ENCODE results near the gene TFEB.

TFEB gene

DNA sequence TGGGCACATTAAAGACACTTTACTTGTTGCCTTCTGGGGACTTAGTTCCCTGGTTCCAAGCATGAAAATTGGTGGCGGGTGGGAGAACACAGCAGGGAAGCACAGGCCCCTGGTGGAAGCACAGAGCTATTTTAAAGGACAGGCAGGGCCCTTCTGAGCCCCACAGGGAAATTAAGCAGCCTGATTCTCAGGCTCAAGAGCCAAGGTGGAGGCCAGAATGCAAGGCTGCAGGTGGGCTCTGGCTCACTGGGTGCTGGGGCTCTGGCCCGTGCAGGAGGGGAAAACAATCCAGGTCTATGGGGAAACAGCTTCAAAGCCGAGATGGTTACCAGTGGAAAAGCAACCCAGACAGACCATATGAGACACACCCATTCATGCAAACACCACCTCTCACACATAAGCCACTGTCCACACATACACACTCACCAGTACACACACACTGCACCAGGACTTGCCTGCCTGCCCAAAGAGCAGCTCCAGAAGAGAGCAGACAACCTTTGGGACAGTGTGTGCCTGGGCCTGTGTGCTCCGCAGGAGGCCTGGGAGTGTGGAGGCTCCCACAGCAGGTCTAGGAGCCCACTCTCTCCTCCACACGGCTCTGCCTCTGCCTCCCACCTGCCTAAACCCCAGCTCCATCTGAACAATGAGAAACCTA, 30.6 kb downstream of the TFEB start:
- DNase-seq, result no peak

DNA sequence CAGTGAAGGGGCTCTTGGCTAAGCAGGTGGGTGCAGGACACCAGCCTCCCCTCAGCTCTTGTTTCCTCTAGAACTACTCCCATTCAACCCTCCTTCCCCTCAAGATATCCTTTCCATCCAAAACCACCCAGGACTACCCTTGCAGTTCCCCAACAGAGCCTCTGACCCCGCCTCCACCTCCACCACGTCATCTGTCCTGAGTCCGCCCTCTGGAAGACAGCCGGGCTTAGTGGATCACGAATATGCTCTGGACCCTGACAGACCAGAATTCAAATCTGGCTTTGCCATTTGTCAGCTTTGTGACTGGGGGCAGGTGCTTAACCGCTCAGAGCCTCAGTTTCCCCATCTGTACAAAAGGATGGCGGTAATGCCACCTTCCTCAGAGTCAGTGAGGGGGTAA, 31.4 kb downstream of the TFEB start:
- no peak for DNase-seq

DNA sequence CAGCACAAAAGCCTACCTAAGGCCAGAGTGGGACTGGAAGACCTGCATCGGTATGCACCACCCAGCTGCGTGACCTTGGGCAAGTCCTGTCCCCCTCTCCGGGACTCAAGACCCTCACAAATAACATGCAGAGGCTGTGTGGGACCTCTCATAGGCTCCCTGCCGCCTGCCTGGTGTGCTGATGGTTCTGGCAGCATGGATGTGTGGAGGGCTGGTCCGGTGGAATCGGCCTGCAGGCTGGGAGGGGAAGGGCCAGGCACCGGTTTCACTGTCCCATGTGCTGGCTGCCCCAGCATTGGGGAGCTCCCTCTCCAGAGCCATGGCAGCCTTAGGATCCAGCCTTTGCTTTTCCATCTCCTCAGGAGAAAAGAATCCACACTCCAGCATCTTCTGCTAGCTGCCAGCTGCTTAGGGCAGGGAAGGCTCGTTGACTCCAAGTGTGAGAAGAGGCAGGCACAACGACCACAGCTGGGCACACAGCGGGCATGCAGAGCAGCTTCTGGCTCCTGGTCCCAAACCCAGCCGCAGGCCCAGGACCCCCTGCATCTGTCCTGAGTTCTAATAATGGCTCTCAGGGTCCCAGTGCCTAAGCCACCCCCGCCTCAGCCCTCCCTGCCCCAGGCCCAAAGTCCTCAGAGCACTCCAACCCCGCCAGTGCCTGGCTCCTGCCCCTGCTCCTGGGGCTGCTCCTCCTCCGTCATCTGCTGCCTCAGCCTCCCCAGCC, 32.5 kb downstream of the TFEB start:
- DNase-seq, result no peak

DNA sequence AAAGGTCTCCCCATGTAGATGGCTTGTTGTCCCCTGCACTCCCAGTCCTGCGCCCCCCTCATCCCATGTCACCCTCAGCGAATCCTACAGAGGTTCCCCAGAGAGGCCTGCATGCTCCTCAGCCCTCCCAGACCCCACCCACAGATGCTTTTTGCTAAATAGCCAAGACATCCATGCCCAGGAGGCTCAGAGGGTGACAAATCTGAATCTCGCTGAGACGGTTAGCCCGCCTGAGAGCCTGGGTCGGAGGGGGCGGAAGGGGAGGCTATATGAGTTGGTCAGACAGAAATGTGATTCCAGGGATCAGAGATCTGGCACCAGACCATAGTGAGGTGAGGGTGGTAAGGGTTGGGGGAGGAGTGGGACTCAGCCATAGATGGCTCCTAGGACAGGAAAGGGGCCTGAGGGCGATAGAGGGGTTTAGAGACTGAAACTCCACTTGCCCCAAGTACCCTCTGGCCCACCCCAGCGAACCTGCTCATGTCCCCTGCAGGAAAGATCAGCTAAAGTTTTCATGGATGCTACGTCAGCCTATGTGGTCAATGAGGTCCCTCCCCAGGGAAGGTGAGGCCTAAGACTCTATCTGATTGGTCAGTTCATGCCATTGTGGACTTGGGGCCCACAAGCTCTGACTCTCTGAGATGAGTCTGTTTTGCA, 33.2 kb downstream of the TFEB start:
- DNase-seq, result no peak

DNA sequence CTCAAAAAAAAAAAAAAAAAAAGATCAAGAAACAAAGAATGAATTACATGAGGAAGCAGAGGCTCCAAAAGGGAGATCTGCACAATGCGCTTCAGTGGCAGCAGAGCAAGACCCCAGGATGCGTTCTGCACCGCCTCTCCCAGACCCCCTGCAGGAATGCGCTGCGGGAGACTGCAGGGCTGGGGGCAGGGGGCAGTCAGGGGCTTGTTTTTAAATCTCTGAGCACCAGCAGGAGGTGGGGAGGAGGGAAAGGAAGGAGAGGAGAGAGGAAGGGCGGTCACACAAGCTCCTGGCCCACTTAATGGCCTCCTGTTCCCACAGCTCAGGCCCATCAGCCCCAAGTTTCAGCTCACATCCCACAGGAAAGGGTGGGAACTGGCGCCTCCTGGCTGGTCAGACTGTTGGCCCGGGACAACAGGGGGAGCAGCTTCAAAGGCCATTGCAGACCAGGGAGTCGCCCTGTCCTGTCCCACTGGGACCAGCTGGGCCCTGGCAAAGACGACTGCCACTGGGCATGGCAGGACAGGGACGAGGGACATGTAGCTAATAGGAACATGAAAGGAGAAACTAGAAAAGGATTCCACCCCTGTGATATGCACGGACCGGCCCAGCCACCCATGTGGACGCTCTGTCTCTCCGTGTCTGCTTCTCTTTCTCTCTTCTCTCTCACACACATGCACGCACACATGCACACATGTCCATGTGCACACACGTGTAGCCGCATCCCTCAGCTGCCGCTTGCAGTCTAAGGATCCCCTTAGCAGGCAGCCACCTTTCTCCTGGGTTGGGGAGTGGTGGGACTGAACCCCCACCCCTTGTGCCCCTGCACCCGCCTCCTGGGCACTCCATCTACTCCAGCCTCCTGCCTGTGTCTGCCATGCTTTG, 34.7 kb downstream of the TFEB start:
- no peak for DNase-seq

DNA sequence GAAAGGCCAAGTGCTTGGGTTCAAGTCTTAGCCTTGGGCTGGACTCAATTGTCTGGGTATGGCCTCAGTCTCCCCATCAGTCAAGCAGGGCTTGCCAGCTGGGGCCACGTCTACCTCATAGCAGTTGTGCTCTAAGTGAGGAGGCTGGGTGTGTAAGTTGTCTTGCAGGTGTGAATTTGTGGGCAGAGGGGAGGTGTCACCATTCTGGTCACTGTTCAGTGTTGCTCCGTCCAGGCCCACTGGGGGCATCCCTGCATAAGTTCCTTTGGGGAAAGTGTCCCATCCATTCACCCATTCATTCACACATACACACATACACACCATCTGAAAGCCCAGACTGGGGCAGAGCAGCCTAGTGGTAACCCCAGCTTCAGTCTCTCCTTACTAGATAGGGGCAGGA, 36.3 kb downstream of the TFEB start:
- DNase-seq, result no peak

DNA sequence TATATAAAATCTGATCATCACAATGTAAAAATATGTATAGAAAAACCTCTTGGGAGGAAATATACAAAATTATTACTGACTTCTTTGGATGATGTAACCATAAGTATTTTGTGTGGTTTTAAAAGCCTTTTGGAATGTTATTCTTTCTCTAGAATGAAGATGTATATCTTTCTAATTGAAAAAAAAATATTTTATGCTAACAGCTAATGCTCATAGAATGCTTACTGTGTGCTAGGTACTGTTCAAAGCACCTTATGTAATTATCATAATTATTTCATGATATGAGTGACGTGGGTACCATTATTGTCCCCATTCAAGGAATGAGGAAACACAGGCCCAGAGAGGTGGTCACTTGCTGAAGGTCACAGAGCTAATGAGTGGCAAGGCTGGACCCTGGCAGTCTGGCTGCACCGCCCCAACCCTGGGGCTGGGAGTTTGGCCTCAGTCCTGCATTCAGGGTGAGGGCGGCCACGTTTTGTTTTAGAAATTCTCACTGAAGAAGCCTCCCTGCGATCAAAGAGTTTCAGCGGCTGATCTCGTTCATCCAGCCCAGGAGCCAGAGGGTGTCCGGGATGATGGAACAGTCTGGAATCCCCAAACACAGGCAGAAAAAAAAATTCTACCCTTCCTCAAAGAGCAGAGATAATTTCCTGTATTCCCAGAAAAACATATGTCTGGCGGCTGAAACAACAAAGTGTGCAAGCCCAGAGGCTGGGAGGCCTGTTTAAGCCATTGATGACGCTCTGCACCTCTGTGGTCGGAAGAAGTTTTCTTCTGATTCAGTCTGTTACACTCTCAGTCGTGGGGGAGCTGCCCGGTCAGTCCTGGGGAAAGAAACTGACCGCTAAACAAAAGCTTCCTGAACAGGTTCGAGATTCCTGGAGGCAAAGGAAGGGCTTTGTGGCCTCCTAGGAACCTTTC, 37.3 kb downstream of the TFEB start:
- DNase-seq, result no peak

DNA sequence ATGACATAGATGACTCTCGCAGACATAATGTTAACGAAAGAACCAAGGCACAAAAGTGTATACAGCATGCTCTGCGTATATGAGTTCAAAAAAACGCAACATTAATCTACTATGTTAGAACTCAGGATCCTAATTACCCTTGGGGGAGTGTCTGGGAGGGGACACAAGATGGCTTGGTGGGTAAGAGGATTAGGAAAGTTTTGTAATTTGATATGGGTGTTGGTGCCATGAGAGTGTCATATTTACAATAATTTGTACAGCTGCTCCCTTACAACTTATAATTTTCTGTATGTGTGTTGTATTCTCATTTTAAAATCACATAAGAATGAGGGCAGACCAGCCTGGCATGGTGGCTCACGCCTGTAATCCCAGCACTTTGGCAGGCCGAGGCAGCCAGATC, 38.6 kb downstream of the TFEB start:
- no peak for DNase-seq

DNA sequence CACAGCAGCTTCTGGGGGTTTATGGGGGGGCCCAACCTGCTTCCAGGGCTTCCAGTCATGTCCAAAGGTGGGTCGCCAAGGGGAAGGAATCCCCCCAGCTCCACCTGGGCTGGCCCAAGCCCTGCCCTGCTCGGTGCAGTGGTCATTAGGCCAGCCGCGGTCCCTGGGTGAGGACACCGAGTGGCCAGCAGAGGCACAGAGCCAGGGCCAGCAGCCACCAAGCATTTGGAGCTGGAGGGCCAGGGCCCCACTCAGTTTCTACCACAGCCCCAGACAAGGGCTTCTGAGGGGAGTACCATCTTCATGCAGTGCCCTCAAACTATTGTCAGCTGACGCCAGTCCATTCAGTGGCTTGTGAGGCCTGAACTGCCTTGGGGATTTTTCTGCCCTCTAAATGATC, 39.6 kb downstream of the TFEB start:
- DNase-seq, result no peak

DNA sequence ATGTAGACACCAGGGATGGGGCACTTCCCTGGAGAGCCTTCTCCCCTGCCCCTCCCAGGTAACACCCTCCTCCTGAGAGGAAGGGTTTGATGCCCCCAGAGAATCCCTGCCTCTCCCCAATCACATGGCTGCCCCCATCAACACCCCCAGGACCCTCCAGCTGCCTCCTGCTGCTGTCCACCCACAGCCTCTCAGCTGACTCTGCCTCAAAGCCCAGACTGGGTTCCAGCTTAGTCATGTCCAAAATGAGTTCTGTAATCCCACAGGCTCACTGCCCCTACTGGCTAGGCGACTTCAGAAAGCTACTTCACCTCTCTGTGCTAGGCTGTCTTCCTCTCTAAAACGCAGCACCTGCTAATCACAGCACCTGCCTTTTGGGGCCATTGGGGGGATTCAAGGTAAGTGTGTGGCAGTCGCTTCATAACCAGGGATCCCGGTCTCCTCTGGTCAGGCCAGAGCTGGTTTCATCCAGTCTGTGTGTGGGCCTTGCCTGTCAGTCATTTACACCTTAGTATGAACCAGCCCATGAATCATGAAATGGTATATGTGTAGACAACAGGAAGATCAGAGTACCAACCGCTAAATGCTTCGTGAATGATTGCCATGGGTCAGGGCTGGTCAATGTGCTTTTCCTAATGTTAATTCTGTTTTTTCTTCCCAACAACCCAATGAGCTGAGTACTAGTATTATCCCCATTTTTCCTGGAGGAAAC, 40.4 kb downstream of the TFEB start:
- no peak for DNase-seq

DNA sequence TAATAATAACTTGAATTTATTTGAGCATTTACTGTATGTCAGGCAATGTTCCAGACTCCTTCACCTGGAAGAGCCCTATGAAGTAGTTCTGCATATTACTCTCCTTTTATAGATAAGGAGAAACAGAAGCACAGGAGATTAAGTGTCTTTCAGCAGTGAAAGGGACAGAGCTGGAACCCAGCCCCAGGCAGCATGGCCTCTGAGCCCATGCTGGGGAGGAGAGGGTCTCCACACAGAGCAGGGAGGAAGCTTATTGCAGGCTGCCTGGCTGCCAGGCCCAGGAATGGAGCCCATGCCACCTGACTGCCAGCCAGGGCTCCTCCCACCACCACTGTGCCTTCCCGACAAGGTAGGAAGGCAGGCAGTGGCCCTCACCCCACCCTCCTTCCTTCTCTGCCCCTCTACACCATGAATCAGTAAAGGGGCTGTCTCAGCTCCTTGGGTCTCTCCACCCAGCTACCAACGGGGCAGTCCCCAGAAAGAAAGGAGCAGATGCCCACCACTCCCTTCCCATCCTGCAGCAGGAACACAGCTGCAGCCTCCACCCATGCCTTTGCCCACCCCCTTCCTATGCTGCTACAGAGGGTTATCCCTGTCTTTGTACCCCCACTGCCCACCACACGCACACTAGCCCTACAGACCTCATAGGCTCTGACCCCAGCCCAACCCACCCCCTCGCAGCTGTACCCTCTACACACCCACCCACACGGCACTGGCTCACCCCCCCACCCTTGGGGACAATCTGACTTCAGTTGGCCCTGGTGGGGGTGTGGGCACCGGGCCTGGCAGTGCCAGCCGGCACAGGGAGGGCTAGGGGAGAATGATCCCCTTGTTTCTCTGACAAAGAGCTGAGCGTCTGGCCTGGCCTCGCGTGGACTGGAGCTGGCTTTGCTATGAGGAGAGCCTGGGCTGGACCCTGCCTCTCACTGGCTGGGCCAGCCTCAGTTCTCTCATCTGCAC, 41.8 kb downstream of the TFEB start:
- DNase-seq, result no peak

DNA sequence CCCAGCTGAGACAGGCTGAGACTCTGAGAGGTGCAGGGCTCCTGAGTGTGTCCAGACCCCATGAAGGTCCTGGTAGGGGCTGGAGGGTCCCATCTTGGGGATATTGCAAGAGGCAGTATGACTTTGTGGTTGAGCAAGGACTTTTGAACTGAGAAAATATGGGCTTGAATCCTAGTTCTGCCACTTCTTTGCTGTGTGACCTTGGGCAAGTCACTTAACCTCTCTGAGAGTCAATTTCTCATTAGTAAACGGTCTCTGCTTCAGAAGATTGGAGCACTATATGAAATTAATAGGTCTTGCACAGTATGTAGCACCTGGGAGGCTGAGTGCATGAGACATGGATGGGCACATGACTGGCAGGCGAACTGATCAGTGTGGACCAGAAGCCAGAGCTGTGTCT, 42.7 kb downstream of the TFEB start:
- no peak for DNase-seq

DNA sequence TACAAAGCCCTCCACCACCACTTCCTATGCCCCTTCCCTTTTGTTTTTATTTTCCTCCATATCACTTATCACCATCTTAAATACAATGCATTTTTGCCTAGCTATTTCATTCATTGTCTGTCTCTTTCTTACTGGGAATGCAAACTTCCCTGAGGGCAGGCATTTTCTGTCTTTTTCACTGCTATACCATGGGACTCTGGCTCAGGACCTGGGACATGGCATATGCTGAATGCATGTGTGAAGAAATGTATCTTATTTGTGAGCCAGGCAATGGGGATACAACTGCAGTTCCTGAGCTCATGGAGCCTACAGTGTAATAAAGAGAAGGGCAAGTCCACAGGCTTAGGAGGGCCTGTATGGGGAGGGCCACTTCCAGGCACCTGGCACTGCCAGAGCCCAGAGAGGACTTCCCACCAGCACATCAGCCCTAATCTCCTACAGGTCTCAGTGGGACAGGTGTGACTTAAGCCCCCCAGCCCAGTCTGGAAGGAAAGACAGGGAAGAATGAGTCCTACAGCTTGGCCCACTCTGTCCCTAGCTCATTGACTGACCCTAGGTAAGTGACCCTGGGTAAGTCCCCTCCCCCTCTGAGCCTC, 43.2 kb downstream of the TFEB start:
- no peak for DNase-seq

DNA sequence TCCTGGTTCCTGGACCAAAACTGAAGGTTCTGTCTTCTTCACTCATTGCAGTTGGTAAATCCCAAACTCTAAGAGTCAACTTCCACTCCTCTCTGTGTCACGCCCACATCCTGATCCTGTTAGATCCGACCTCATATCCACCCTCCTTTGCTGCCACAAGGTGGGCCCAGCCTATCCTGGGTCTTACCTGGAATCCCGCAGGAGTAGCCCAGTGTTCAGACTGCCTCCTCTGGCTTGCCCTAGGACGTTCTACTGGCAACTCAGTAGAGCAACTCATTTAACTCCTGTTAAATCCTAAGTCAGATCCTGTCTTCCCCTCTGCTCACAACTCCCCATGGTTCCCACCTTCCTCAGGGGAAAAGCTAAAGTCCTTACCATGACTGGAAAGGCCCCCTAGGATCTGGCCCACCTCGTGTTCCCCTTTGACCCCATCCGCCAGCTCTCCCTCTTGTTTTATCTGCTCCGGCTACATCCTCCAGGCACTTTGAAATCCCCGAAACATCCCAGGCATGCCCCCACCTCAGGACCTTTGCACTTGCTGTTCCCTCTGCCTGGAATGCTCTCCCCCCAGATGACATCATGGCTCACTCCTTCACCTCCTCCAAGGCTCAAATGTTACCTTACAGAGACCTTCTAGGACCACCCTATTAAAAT, 43.9 kb downstream of the TFEB start:
- no peak for DNase-seq

DNA sequence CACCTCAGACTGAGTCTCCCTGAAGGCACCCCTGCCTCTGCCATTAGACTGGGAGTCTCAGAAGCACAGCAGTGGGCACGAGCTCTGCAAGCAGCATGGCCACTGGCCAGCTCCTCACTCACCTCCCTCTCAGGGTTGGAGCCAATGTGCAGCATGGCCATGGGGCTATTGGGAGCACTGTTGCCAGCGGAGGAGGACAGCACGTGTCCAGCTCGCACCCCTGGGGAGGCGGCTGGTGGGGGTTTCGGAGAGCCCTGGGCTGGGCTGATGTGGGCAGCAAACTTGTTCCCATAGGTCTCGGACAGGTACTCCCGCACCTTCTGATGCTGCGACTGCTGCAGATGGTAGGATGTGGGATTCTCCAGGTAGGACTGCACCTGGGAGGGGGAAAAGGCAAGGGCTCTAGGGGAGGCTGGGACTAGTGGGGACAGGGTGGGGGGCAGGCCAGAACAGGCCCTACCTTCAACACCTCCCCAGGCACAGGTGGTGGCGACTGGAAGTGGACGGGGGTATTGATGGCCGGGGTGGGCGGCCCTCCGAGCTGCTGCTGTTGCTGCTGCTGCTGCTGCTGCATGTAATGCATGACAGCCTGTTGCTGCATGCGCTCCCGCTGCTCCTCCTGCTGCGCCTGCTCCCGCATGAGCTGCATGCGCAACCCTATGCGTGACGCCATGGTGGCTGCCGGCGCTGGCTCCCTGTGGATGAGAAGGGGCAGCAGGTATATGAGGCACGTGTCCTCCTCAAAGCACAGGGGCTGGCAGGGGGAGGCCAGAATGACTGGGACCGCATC, 44.7 kb downstream of the TFEB start:
- DNase-seq, result no peak

DNA sequence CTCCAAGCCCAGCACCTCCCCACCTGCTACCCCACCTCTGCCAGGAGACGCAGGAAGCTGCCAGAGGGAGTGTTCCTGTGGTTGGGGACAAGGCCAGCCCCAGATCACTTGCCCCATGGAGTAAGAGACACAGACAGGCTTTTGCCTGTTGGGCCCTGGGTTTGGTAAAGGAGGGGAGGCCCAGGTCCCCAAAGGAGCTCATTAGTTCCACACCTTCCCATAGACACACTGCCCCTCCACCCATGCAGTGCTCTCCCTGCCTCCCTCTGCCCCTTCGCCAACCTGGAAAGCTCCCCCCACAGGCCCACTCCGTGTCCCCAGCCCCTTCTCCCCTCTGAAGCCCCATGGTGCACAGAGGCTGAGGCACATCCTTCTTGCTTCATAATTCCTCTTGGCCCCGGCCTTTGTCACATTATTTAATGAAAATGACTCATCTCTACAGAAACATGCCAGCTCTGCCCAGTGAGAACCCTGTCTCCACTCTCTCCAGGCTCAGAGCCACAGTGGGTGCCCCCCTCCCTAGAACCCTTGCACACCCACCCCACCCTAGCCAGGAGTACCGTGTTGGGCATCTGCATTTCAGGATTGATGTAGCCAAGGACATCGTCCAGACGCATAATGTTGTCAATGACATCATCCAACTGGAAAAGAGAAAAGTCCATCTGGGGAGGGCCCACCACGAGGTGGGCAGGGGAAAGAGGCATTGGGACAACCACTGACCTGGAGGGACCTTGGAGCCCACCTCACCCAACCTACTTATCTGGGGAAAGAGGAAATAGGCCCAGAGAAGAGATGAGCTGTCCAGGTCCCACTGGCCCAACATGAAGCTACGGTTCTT, 46.0 kb downstream of the TFEB start:
- DNase-seq, result no peak

DNA sequence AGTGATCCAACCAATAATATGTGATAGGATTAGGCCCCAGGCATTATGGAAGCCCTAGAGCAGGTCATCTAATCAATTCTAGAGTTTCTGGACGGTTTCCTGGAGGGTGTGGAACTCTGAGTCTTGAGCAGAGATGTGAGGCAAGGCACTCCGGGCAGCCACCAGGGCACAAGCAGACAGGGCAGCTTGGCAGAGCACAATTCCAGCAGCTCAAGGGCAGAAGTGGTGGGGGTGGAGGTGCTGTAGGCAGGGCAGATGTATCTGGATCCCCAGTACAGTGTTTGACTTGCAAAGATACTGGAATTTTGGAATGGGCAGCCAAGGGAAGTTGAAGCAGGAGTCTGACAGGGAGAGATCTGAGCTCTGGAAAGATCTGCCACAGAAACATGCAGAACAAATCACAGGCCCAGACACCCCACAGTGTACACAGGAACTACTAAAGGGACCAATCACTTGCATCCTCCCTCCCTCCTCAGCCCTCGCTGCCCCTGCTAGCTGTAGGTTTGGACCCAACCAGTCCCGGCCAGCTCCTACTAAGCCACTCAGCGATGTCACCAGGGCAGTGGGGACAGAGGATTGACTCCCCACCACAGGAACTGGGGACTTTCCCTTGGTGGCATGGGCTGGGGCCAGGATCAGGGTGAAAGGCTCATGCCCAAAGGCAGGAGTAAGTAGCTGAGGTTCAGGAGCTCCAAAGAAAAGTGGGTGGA, 47.0 kb downstream of the TFEB start:
- no peak for DNase-seq

All from stimulated activated CD4-positive, alpha-beta T cell treated with anti-CD3 and anti-CD28 coated beads, Interleukin-15, amount 100 ng/mL, for 24 hours (primary cell).